Naive thymus-derived CD8-positive, alpha-beta T cell (primary cell): ENCODE data around the gene FHL5. TPM values are rescaled to one million over a fixed set of nuclear protein-coding genes. Genes with fewer than 3 reads are reported as not detected.

Experiments
- ATAC-seq, 2 donors: fragments of 150-1000 bp; cut with Tn5 transposase in 1 of 2; sonication (Bioruptor Pico), chemical (Tn5 transposase) in 1 of 2; 1 replicate in 1 of 2; 2 replicates in 1 of 2; pipeline ENCODE4 v1.10.0; 2021; ENCODE audit warnings: mild to moderate bottlenecking in 2 of 2, moderate library complexity in 2 of 2
- POLR2A ChIA-PET: fragments of 350-600 bp; sonication (Branson Sonifier 250); formaldehyde crosslinking; loops from one replicate; lab custom pipeline; 2021; ENCODE audit warnings: antibody characterized with exemption; lab: Charles Lee
- DNase-seq, 10 donors: peaks; one replicate each; pipeline versions ENCODE4 v3.0.0 to v3.0.0-alpha.2; 2020 to 2022
- H3K27ac Mint-ChIP-seq, 10 donors: one replicate each; pipeline ENCODE4 v1.8.0; 2020 to 2022; ENCODE audit warnings: mild to moderate bottlenecking in 10 of 10, mixed read lengths in 10 of 10, moderate library complexity in 4 of 10, inconsistent platforms in 1 of 10
- H3K27me3 Mint-ChIP-seq, 5 donors: one replicate each; pipeline ENCODE4 v1.8.0; 2021 to 2022; ENCODE audit warnings: mixed read lengths in 5 of 5
- H3K36me3 Mint-ChIP-seq, 3 donors: one replicate each; pipeline ENCODE4 v1.8.0; 2020 to 2022; ENCODE audit warnings: mixed read lengths in 3 of 3, mild to moderate bottlenecking in 2 of 3, inconsistent platforms in 1 of 3
- H3K4me1 Mint-ChIP-seq, 4 donors: one replicate each; pipeline ENCODE4 v1.8.0; 2021 to 2022; ENCODE audit warnings: mixed read lengths in 4 of 4
- H3K4me3 Mint-ChIP-seq, 10 donors: one replicate each; pipeline ENCODE4 v1.8.0; 2020 to 2022; ENCODE audit warnings: mild to moderate bottlenecking in 10 of 10, mixed read lengths in 10 of 10, moderate library complexity in 6 of 10, inconsistent platforms in 1 of 10
- H3K9me3 Mint-ChIP-seq, 9 donors: one replicate each; pipeline ENCODE4 v1.8.0; 2020 to 2022; ENCODE audit warnings: mixed read lengths in 9 of 9, mild to moderate bottlenecking in 3 of 9, inconsistent platforms in 1 of 9, moderate library complexity in 1 of 9
- polyA plus RNA-seq, 3 donors: library from polyadenylated mRNA; unstranded; fragments of 300-500 nt; fragmentation: Illumina TruSeq; gene quantifications; one replicate each; pipeline ENCODE4 v1.2.3, GENCODE V29; 2021
- total RNA-seq, 8 experiments: library from RNA in 2 of 8; stranded (reverse) in 2 of 8; gene quantifications; one replicate each; pipeline ENCODE4 v1.2.3 and lab custom pipeline; 2021 to 2026

The FHL5 gene
- total RNA-seq (not detected), polyA plus RNA-seq (not detected), total RNA-seq (lab: John Stamatoyannopoulos, UW) (0 to 0.30 (median 0) reads per million in 6 experiments)

GRCh38 chr6:96562886-96563285 is at the start of gene FHL5:
Gene FHL5 (plus strand): TSS chr6:96563128. CDS start chr6:96603614, 40,486 bp downstream.
- no peak within 1 kb of the TSS for H3K27ac Mint-ChIP-seq
- H3K27me3 Mint-ChIP-seq = peaks cover 0 to 11% (median 2%) of the 10 kb centered on the region in 5 donors
- DNase-seq = no peak
- peaks cover 0 to 4% (median 0%) of the 10 kb centered on the region in 9 donors for H3K9me3 Mint-ChIP-seq
- peaks cover 0 to under 1% (median 0%) of the 10 kb centered on the region in 3 donors for H3K36me3 Mint-ChIP-seq
- no peak within 1 kb of the TSS for H3K4me3 Mint-ChIP-seq
- ATAC-seq = no peak
- peaks cover 0 to 2% (median 0%) of the 10 kb centered on the region in 4 donors for H3K4me1 Mint-ChIP-seq
- POLR2A ChIA-PET = no interaction called here

GRCh38 chr6:96520171-96521115 is 42.5 kb upstream of the FHL5 start:
- H3K27me3 Mint-ChIP-seq = no peaks in the 10 kb centered on the region
- H3K4me3 Mint-ChIP-seq = peak overlapping the region; percentile 97 to 100 (median 99)
- peaks cover 0 to 8% (median 0%) of the 10 kb centered on the region in 3 donors for H3K36me3 Mint-ChIP-seq
- ATAC-seq (no peak), DNase-seq (no peak)
- POLR2A ChIA-PET = interaction anchor here (4.3 kb wide), 1 partner anchor 21 kb away, joined by 40 read pairs; no protein-coding TSS in a partner anchor
- peaks cover 13 to 46% (median 31%) of the 10 kb centered on the region in 4 donors for H3K4me1 Mint-ChIP-seq
- H3K9me3 Mint-ChIP-seq = no peaks in the 10 kb centered on the region
- H3K27ac Mint-ChIP-seq = peak overlapping the region; percentile 75 to 100 (median 100)

- peaks cover 2 to 15% (median 5%) of the 10 kb centered on the region in 3 donors for H3K36me3 Mint-ChIP-seq
- POLR2A ChIA-PET = interaction anchor here (1.2 to 4.3 kb wide), 2 partner anchors 22 to 403 kb away, joined by 6 to 40 read pairs; partner anchors contain the start of gene KLHL32
- H3K27me3 Mint-ChIP-seq = no peaks in the 10 kb centered on the region
- H3K4me1 Mint-ChIP-seq = peaks cover 10 to 46% (median 31%) of the 10 kb centered on the region in 4 donors
- H3K9me3 Mint-ChIP-seq = no peaks in the 10 kb centered on the region
- no peak for ATAC-seq
- H3K27ac Mint-ChIP-seq = peak overlapping the region; percentile 99 to 100 (median 100)
- DNase-seq = no peak
- peak overlapping the region; percentile 97 to 100 (median 99) for H3K4me3 Mint-ChIP-seq
These were observed 41.7 kb upstream of the FHL5 start for GRCh38 chr6:96521306-96521643.

GRCh38 chr6:96521644-96522464 is 41.1 kb upstream of the FHL5 start, which contains the start of gene UFL1:
Gene UFL1 (plus strand): TSS chr6:96521806. CDS start chr6:96521874, 68 bp downstream.
- H3K4me1 Mint-ChIP-seq = peaks cover 10 to 50% (median 31%) of the 10 kb centered on the region in 4 donors
- no peaks in the 10 kb centered on the region for H3K27me3 Mint-ChIP-seq
- H3K9me3 Mint-ChIP-seq = no peaks in the 10 kb centered on the region
- H3K4me3 Mint-ChIP-seq = peak within 1 kb of the TSS; percentile 97 to 100 (median 99)
- DNase-seq = peak; percentile 90 to 97 (median 96)
- peak; percentile 89 to 91 for ATAC-seq
- POLR2A ChIA-PET = interaction anchor here (0.8 to 4.3 kb wide), 7 partner anchors 9 to 945 kb away, joined by 3 to 40 read pairs (median 4); partner anchors contain the start of genes KLHL32 and MANEA
- peak within 1 kb of the TSS; percentile 99 to 100 (median 100) for H3K27ac Mint-ChIP-seq
- peaks cover 4 to 20% (median 6%) of the 10 kb centered on the region in 3 donors for H3K36me3 Mint-ChIP-seq

- Mint-ChIP-seq H3K4me3 (peak overlapping the region; percentile 97 to 100 (median 99)), H3K36me3 (peaks cover 4 to 26% (median 6%) of the 10 kb centered on the region in 3 donors), H3K4me1 (peaks cover 10 to 55% (median 31%) of the 10 kb centered on the region in 4 donors), H3K9me3 (no peaks in the 10 kb centered on the region), H3K27me3 (no peaks in the 10 kb centered on the region), H3K27ac (peak overlapping the region; percentile 99 to 100 (median 100))
- DNase-seq (peak in 2 of 10 donors; percentile 17 to 52), ATAC-seq (peak in 1 of 2 donors; percentile 15)
- POLR2A ChIA-PET = interaction anchor here (0.8 to 4.3 kb wide), 7 partner anchors 8 to 945 kb away, joined by 3 to 40 read pairs (median 4); partner anchors contain the start of genes KLHL32 and MANEA
These were observed 40.4 kb upstream of the FHL5 start for GRCh38 chr6:96522465-96523009.

- POLR2A ChIA-PET = no interaction called here
- Mint-ChIP-seq H3K9me3 (no peaks in the 10 kb centered on the region), H3K36me3 (peaks cover 12 to 74% (median 37%) of the 10 kb centered on the region in 3 donors)
These were observed 34.7 kb upstream of the FHL5 start for GRCh38 chr6:96528193-96528592.

GRCh38 chr6:96532399-96532798 is 30.5 kb upstream of the FHL5 start:
- H3K27ac Mint-ChIP-seq = peak overlapping the region in 2 of 10 donors; percentile 16 to 30
- POLR2A ChIA-PET = no interaction called here
- peaks cover 9 to 40% (median 33%) of the 10 kb centered on the region in 4 donors for H3K4me1 Mint-ChIP-seq
- H3K4me3 Mint-ChIP-seq = no peak overlapping the region
- ATAC-seq = no peak
- peaks cover 7 to 73% (median 39%) of the 10 kb centered on the region in 3 donors for H3K36me3 Mint-ChIP-seq
- H3K9me3 Mint-ChIP-seq = no peaks in the 10 kb centered on the region
- DNase-seq = no peak
- H3K27me3 Mint-ChIP-seq = no peaks in the 10 kb centered on the region

More at GRCh38 chr6:96528193-96528592, 34.7 kb upstream of the FHL5 start:
- no peaks in the 10 kb centered on the region for H3K27me3 Mint-ChIP-seq
- H3K27ac Mint-ChIP-seq = no peak overlapping the region
- H3K4me1 Mint-ChIP-seq = peaks cover 9 to 50% (median 40%) of the 10 kb centered on the region in 4 donors
- ATAC-seq (no peak), DNase-seq (no peak)
- no peak overlapping the region for H3K4me3 Mint-ChIP-seq

GRCh38 chr6:96537726-96538125 is 25.2 kb upstream of the FHL5 start:
- DNase-seq (no peak), ATAC-seq (no peak)
- Mint-ChIP-seq H3K27me3 (no peaks in the 10 kb centered on the region), H3K4me1 (peaks cover 0 to 9% (median 2%) of the 10 kb centered on the region in 4 donors), H3K9me3 (no peaks in the 10 kb centered on the region), H3K4me3 (no peak overlapping the region), H3K36me3 (peaks cover 0 to 63% (median 18%) of the 10 kb centered on the region in 3 donors), H3K27ac (no peak overlapping the region)
- POLR2A ChIA-PET = no interaction called here

- Mint-ChIP-seq H3K9me3 (no peaks in the 10 kb centered on the region), H3K36me3 (peaks cover 0 to 73% (median 20%) of the 10 kb centered on the region in 3 donors), H3K4me3 (no peak overlapping the region), H3K27me3 (no peaks in the 10 kb centered on the region), H3K27ac (peak overlapping the region in 1 of 10 donors; percentile 32), H3K4me1 (peaks cover 0 to 3% (median under 1%) of the 10 kb centered on the region in 4 donors)
- POLR2A ChIA-PET = no interaction called here
- no peak for ATAC-seq
- peak in 2 of 10 donors; percentile 22 to 25 for DNase-seq
These were observed 20.2 kb upstream of the FHL5 start for GRCh38 chr6:96542702-96543101.

GRCh38 chr6:96545882-96546281 is 17.0 kb upstream of the FHL5 start:
- peak overlapping the region in 2 of 10 donors; percentile 0 to 39 for H3K27ac Mint-ChIP-seq
- POLR2A ChIA-PET = no interaction called here
- peaks cover 0 to 3% (median under 1%) of the 10 kb centered on the region in 4 donors for H3K4me1 Mint-ChIP-seq
- H3K4me3 Mint-ChIP-seq = no peak overlapping the region
- no peaks in the 10 kb centered on the region for H3K9me3 Mint-ChIP-seq
- H3K36me3 Mint-ChIP-seq = peaks cover 7 to 68% (median 23%) of the 10 kb centered on the region in 3 donors
- DNase-seq = no peak
- no peaks in the 10 kb centered on the region for H3K27me3 Mint-ChIP-seq
- no peak for ATAC-seq

GRCh38 chr6:96547654-96548053 is 15.3 kb upstream of the FHL5 start:
- peaks cover 0 to 3% (median 0%) of the 10 kb centered on the region in 4 donors for H3K4me1 Mint-ChIP-seq
- H3K4me3 Mint-ChIP-seq = no peak overlapping the region
- no peaks in the 10 kb centered on the region for H3K27me3 Mint-ChIP-seq
- no peak overlapping the region for H3K27ac Mint-ChIP-seq
- ATAC-seq (no peak), DNase-seq (no peak)
- H3K36me3 Mint-ChIP-seq = peaks cover 12 to 77% (median 32%) of the 10 kb centered on the region in 3 donors
- H3K9me3 Mint-ChIP-seq = no peaks in the 10 kb centered on the region
- POLR2A ChIA-PET = no interaction called here
